Natural killer cell (primary cell): ENCODE results near the gene CFAP61. TPM values are rescaled to one million over a fixed set of nuclear protein-coding genes. Genes with fewer than 3 reads are reported as not detected.

Source experiments
- ATAC-seq, 3 donors: fragments of 150-1000 bp in 2 of 3; fragments of 200-7000 bp in 1 of 3; cut with Tn5 transposase; 1 replicate in 1 of 3; 2 replicates in 2 of 3; pipeline ENCODE4 v1.10.0; 2021; ENCODE audit warnings: mild to moderate bottlenecking in 2 of 3, moderate library complexity in 2 of 3
- DNase-seq, 2 donors: peaks; one replicate each; pipeline versions ENCODE4 v3.0.0 to v3.0.0-alpha.2; 2013 to 2021; ENCODE audit warnings: mixed read lengths in 1 of 2
- H3K27ac ChIP-seq: one replicate; pipeline ENCODE4 v1.5.1; 2013; ENCODE audit warnings: mild to moderate bottlenecking, low read length
- H3K27me3 ChIP-seq: one replicate; pipeline ENCODE4 v1.6.1; 2013; ENCODE audit warnings: low read length; ENCODE audit not compliant: control insufficient read depth, insufficient read depth
- H3K36me3 ChIP-seq: one replicate; pipeline ENCODE4 v1.6.1; 2013; ENCODE audit warnings: low read length; ENCODE audit not compliant: control insufficient read depth, insufficient read depth
- H3K4me1 ChIP-seq: one replicate; pipeline ENCODE4 v1.6.1; 2013; ENCODE audit warnings: low read length; ENCODE audit not compliant: control insufficient read depth, insufficient read depth
- H3K4me3 ChIP-seq: one replicate; pipeline ENCODE4 v1.5.1; 2013; ENCODE audit warnings: low read length
- H3K9me3 ChIP-seq: one replicate; pipeline ENCODE4 v1.6.1; 2013; ENCODE audit warnings: low read length; ENCODE audit not compliant: control insufficient read depth, insufficient read depth
- H3K27ac Mint-ChIP-seq, 2 donors: one replicate each; pipeline ENCODE4 v1.8.0; 2022; ENCODE audit warnings: mild to moderate bottlenecking in 2 of 2, mixed read lengths in 2 of 2, moderate library complexity in 1 of 2
- H3K27me3 Mint-ChIP-seq, 2 donors: one replicate each; pipeline ENCODE4 v1.8.0; 2022; ENCODE audit warnings: low read depth in 2 of 2, mixed read lengths in 2 of 2
- H3K36me3 Mint-ChIP-seq: one replicate; pipeline ENCODE4 v1.8.0; 2022; ENCODE audit warnings: mixed read lengths
- H3K4me1 Mint-ChIP-seq, 2 donors: one replicate each; pipeline ENCODE4 v1.8.0; 2022; ENCODE audit warnings: mixed read lengths in 2 of 2
- H3K4me3 Mint-ChIP-seq: one replicate; pipeline ENCODE4 v1.8.0; 2022; ENCODE audit warnings: mild to moderate bottlenecking, moderate library complexity, mixed read lengths
- H3K9me3 Mint-ChIP-seq, 2 donors: one replicate each; pipeline ENCODE4 v1.8.0; 2022; ENCODE audit warnings: mixed read lengths in 2 of 2
- CTCF ChIP-seq: fragments of 200-600 bp; IDR thresholded peaks from one replicate; pipeline ENCODE4 v1.8.0; 2022; ENCODE audit warnings: antibody characterized with exemption
- WGBS: methylation state at CpG from one replicate; pipeline ENCODE4 v1.1.7; 2013; ENCODE audit warnings: missing lambda C conversion rate; ENCODE audit not compliant: insufficient coverage; 5-methylcytosine and 5-hydroxymethylcytosine counted together
- intact Hi-C: fragments of 100-400 bp; cut with micrococcal nuclease; formaldehyde crosslinking; loops from one replicate; pipeline ENCODE4 v1.14.2; 2022
- total RNA-seq, 4 donors: library from RNA; stranded (reverse); fragments of 120-200 nt in 1 of 4; gene quantifications; one replicate each; pipeline versions ENCODE4 v1.2.3 to v1.2.4, GENCODE V29; 2013 to 2022

CFAP61 gene
- total RNA-seq, 3 donors from 2014 or later (not counting 1 experiment from before 2014, with no cell fraction given) = 1.0 to 2.1 (median 1.3) TPM

- ATAC-seq = no peak
- H3K9me3 ChIP-seq = no peaks in the 10 kb centered on the region
- WGBS = 56% methylated on average over 2 of the region's 2 CpGs
Measured at GRCh38 chr20:20286061-20286460, 233.7 kb downstream of the CFAP61 start.

DNA sequence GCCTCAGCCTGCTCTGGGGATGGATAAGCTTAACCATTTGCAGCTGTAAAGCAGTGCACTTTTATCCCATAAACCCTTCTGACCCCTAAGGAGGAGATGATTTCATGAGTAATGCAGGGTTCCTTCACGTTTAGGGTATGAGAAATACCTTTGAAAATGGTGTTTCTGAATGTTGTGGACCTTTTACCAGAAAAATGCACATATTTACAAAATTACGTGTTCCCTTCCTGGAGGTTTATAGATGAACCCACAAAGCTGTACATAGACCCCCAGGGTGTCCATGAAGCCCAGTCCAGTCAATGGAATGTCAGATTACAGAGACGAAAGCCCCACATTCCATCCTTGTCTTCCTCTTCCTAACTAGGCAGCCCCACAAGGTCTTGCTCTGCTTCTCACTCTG, 237.0 kb downstream of the CFAP61 start:
- no peaks in the 10 kb centered on the region for H3K4me1 ChIP-seq
- Mint-ChIP-seq H3K36me3 (no peaks in the 10 kb centered on the region), H3K27me3 (peaks cover 27 to 43% of the 10 kb centered on the region in 2 donors), H3K27ac (no peak overlapping the region), H3K4me1 (no peaks in the 10 kb centered on the region), H3K9me3 (no peaks in the 10 kb centered on the region), H3K4me3 (no peak overlapping the region)
- H3K27ac ChIP-seq = no peak overlapping the region
- TF ChIP-seq CTCF = no peak
- no peaks in the 10 kb centered on the region for H3K9me3 ChIP-seq
- no peak overlapping the region for H3K4me3 ChIP-seq
- no peaks in the 10 kb centered on the region for H3K36me3 ChIP-seq
- WGBS = 88% methylated on average over 2 of the region's 3 CpGs
- ATAC-seq (no peak), DNase-seq (no peak)
- intact Hi-C loops = no loop called here
- H3K27me3 ChIP-seq = peaks cover 8% of the 10 kb centered on the region

More at GRCh38 chr20:20286061-20286460, 233.7 kb downstream of the CFAP61 start:
- no peak for DNase-seq
- Histone ChIP-seq H3K27me3 (peaks cover 13% of the 10 kb centered on the region), H3K4me3 (no peak overlapping the region), H3K27ac (no peak overlapping the region), H3K4me1 (no peaks in the 10 kb centered on the region), H3K36me3 (no peaks in the 10 kb centered on the region)
- H3K27me3 Mint-ChIP-seq = peaks cover 36 to 55% of the 10 kb centered on the region in 2 donors
- no peaks in the 10 kb centered on the region for H3K4me1 Mint-ChIP-seq
- H3K27ac Mint-ChIP-seq = no peak overlapping the region
- intact Hi-C loops = no loop called here
- no peak for TF ChIP-seq CTCF
- no peaks in the 10 kb centered on the region for H3K36me3 Mint-ChIP-seq
- H3K9me3 Mint-ChIP-seq = no peaks in the 10 kb centered on the region
- no peak overlapping the region for H3K4me3 Mint-ChIP-seq

- Mint-ChIP-seq H3K4me3 (no peak overlapping the region), H3K9me3 (no peaks in the 10 kb centered on the region), H3K27ac (no peak overlapping the region), H3K36me3 (no peaks in the 10 kb centered on the region), H3K27me3 (peaks cover 15 to 28% of the 10 kb centered on the region in 2 donors), H3K4me1 (no peaks in the 10 kb centered on the region)
- Histone ChIP-seq H3K4me3 (no peak overlapping the region), H3K27ac (no peak overlapping the region), H3K4me1 (no peaks in the 10 kb centered on the region), H3K36me3 (no peaks in the 10 kb centered on the region), H3K27me3 (no peaks in the 10 kb centered on the region), H3K9me3 (no peaks in the 10 kb centered on the region)
- intact Hi-C loops = no loop called here
- no peak for TF ChIP-seq CTCF
- no peak for ATAC-seq
- no peak for DNase-seq
- 89% methylated on average over 4 of the region's 4 CpGs for WGBS
Measured at GRCh38 chr20:20292472-20292871, 240.1 kb downstream of the CFAP61 start.

DNA sequence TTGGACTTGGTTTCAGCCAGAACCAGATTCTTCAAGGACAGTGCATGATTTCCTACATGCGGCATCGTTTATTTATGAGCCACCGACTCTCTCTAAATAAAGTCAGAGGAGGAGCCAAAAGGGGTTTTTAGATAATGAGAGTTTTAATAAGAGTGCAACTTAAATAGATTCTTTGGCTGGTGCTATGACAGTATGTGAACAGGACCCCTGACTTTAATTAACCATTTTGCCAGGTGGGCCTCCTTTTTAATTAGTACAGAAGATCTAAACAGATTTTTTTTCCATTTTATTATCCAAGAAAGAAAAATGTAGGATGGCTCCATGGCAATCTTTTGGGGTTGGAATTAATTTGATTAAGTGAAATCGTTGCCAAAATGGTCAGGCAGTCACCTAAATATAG, 240.8 kb downstream of the CFAP61 start:
- ATAC-seq (no peak), DNase-seq (no peak)
- no peaks in the 10 kb centered on the region for H3K4me1 Mint-ChIP-seq
- WGBS = 88% methylated on average over 4 of the region's 4 CpGs
- no peaks in the 10 kb centered on the region for H3K36me3 ChIP-seq
- TF ChIP-seq CTCF = no peak
- H3K27me3 Mint-ChIP-seq = peaks cover 8 to 24% of the 10 kb centered on the region in 2 donors
- no peaks in the 10 kb centered on the region for H3K9me3 ChIP-seq
- no peaks in the 10 kb centered on the region for H3K4me1 ChIP-seq
- H3K27me3 ChIP-seq = no peaks in the 10 kb centered on the region
- H3K27ac ChIP-seq = no peak overlapping the region
- no peaks in the 10 kb centered on the region for H3K9me3 Mint-ChIP-seq
- H3K27ac Mint-ChIP-seq = no peak overlapping the region
- H3K4me3 ChIP-seq = no peak overlapping the region
- intact Hi-C loops = no loop called here
- H3K4me3 Mint-ChIP-seq = no peak overlapping the region
- H3K36me3 Mint-ChIP-seq = no peaks in the 10 kb centered on the region
